HepG2 (cell line): Measurements from ENCODE around the gene SLC16A5. TPM values are rescaled to one million over a fixed set of nuclear protein-coding genes. Genes with fewer than 3 reads are reported as not detected.

Experiments
- ATF7 ChIP-seq, 2 experiments: fragments of 450-650 bp in 1 of 2; sonication (generic) in 1 of 2; formaldehyde crosslinking in 1 of 2; IDR thresholded peaks; 2 replicates each; pipeline versions ENCODE4 v1.4.0 to v1.6.1; 2016 to 2020; ENCODE audit warnings: antibody characterized with exemption in 1 of 2, mild to moderate bottlenecking in 1 of 2, missing genetic modification reagents in 1 of 2
- BATF2 ChIP-seq: sonication (generic); formaldehyde crosslinking; IDR thresholded peaks from 2 replicates; pipeline ENCODE4 v1.8.0; 2022; ENCODE audit warnings: mild to moderate bottlenecking, missing genetic modification reagents, moderate library complexity
- CAMTA2 ChIP-seq: sonication (generic); formaldehyde crosslinking; IDR thresholded peaks from 2 replicates; pipeline ENCODE4 v1.4.0; 2020; ENCODE audit warnings: mild to moderate bottlenecking, missing genetic modification reagents, borderline replicate concordance
- ETS1 ChIP-seq: sonication (generic); formaldehyde crosslinking; IDR thresholded peaks from 2 replicates; pipeline ENCODE4 v1.4.0; 2020; ENCODE audit warnings: missing genetic modification reagents
- FOXK1 ChIP-seq: sonication (generic); formaldehyde crosslinking; IDR thresholded peaks from 2 replicates; pipeline ENCODE4 v1.4.0; 2020; ENCODE audit warnings: low read depth, missing genetic modification reagents, borderline replicate concordance
- FOXK2 ChIP-seq: fragments of 450-650 bp; IDR thresholded peaks from 2 replicates; pipeline ENCODE4 v1.6.1; 2016
- GATAD1 ChIP-seq: IDR thresholded peaks from 2 replicates; pipeline ENCODE4 v1.6.1; 2016; ENCODE audit warnings: missing genetic modification reagents, missing compliant biosample characterization
- HNRNPLL ChIP-seq: fragments of 200-400 bp; formaldehyde crosslinking; IDR thresholded peaks from 2 replicates; pipeline ENCODE4 v1.6.1; 2017; ENCODE audit warnings: mild to moderate bottlenecking, low read depth, low read length; ENCODE audit not compliant: poor library complexity, severe bottlenecking
- KMT2A ChIP-seq: sonication (generic); formaldehyde crosslinking; IDR thresholded peaks from 2 replicates; pipeline ENCODE4 v1.4.0; 2020; ENCODE audit warnings: missing genetic modification reagents
- LRRFIP1 ChIP-seq: sonication (generic); formaldehyde crosslinking; conservative IDR thresholded peaks from 2 replicates; pipeline ENCODE4 v1.4.0; 2020; ENCODE audit warnings: missing genetic modification reagents
- MAF1 ChIP-seq: sonication (generic); formaldehyde crosslinking; IDR thresholded peaks from 2 replicates; pipeline ENCODE4 v1.5.0; 2020; ENCODE audit warnings: missing genetic modification reagents, borderline replicate concordance
- NCOR1 ChIP-seq: fragments of 200-600 bp; sonication (generic); IDR thresholded peaks from 2 replicates; pipeline ENCODE4 v1.7.0; 2017; ENCODE audit warnings: antibody characterized with exemption, low read length, borderline replicate concordance
- NFATC3 ChIP-seq: sonication (generic); formaldehyde crosslinking; IDR thresholded peaks from 2 replicates; pipeline ENCODE4 v1.5.1; 2020; ENCODE audit warnings: mild to moderate bottlenecking, missing genetic modification reagents
- NFE2 ChIP-seq: sonication (generic); formaldehyde crosslinking; IDR thresholded peaks from 2 replicates; pipeline ENCODE4 v1.4.0; 2020; ENCODE audit warnings: missing genetic modification reagents
- PTBP1 ChIP-seq: fragments of 200-400 bp; formaldehyde crosslinking; IDR thresholded peaks from 2 replicates; pipeline ENCODE4 v1.6.1; 2018; ENCODE audit warnings: low read length, low read depth; ENCODE audit not compliant: poor library complexity, severe bottlenecking
- SKIL ChIP-seq: sonication (generic); formaldehyde crosslinking; IDR thresholded peaks from 2 replicates; pipeline ENCODE4 v1.8.0; 2022; ENCODE audit warnings: missing genetic modification reagents, mild to moderate bottlenecking, moderate library complexity, borderline replicate concordance
- TBP ChIP-seq: sonication (generic); formaldehyde crosslinking; IDR thresholded peaks from 2 replicates; pipeline ENCODE4 v1.5.0; 2020; ENCODE audit warnings: missing genetic modification reagents
- ZNF232 ChIP-seq: sonication (generic); formaldehyde crosslinking; IDR thresholded peaks from 2 replicates; pipeline ENCODE4 v1.4.0; 2020; ENCODE audit warnings: missing genetic modification reagents, borderline replicate concordance
- ZNF501 ChIP-seq: sonication (generic); formaldehyde crosslinking; IDR thresholded peaks from 2 replicates; pipeline ENCODE4 v1.5.1; 2020; ENCODE audit warnings: mild to moderate bottlenecking, moderate library complexity, missing genetic modification reagents
- ZNF567 ChIP-seq: sonication (generic); formaldehyde crosslinking; IDR thresholded peaks from 2 replicates; pipeline ENCODE4 v1.8.1; 2023; ENCODE audit warnings: mild to moderate bottlenecking, missing genetic modification reagents, borderline replicate concordance
- ZNF605 ChIP-seq: sonication (generic); formaldehyde crosslinking; IDR thresholded peaks from 2 replicates; pipeline ENCODE4 v1.8.0; 2022; ENCODE audit warnings: mild to moderate bottlenecking, missing genetic modification reagents
- ZNF674 ChIP-seq: sonication (generic); formaldehyde crosslinking; IDR thresholded peaks from 2 replicates; pipeline ENCODE4 v1.5.0; 2020; ENCODE audit warnings: low read depth, mild to moderate bottlenecking, missing genetic modification reagents
- ZNF709 ChIP-seq: sonication (generic); formaldehyde crosslinking; IDR thresholded peaks from 2 replicates; pipeline ENCODE4 v1.5.0; 2020; ENCODE audit warnings: mild to moderate bottlenecking, missing genetic modification reagents
- polyA plus RNA-seq, 8 experiments: library from polyadenylated mRNA; depleted of rRNA in 3 of 8; stranded (reverse) in 7 of 8; unstranded in 1 of 8; fragments of >200 nt; fragmentation: Illumina TruSeq in 4 of 8; extraction: Trizol in 4 of 8; gene quantifications; 2 replicates each; pipeline versions ENCODE4 v1.2.1 to v1.2.3, GENCODE V29; 2011 to 2016; ENCODE audit warnings: low read depth in 4 of 8, missing spikeins in 1 of 8, mixed read lengths in 1 of 8; ENCODE audit not compliant: insufficient read depth in 1 of 8
- total RNA-seq, 5 experiments: library from RNA; depleted of rRNA; stranded (reverse); fragments of >200 nt; fragmentation: Illumina TruSeq; extraction: Trizol; gene quantifications; 2 replicates each; pipeline ENCODE4 v1.2.3, GENCODE V29; 2016; ENCODE audit warnings: low read depth in 1 of 5

SLC16A5 gene
- total and polyA plus RNA-seq, 2 of the 13 experiments (the other 11 are each of a cell fraction or from before 2014, with no cell fraction given), result 0.69 to 5.6 TPM

GRCh38 chr17:75086496-75087181 lies 1.1 kb upstream of the SLC16A5 start (continued):
- TF ChIP-seq LRRFIP1 (CRISPR knock-in tag) (no peak), ETS1 (CRISPR knock-in tag) (0 out of 2 replicates have a peak, but pooled peaks have one; percentile 17), MAF1 (CRISPR knock-in tag) (no peak), NFATC3 (CRISPR knock-in tag) (no peak; the same call in 1 of the 2 replicates), GATAD1 (CRISPR knock-in tag) (peak; percentile 34; the same call in 1 of the 2 replicates), NCOR1 (peak; percentile 33; the same call in 1 of the 2 replicates), ZNF605 (CRISPR knock-in tag) (peak; percentile 72; the same call in 1 of the 2 replicates), TBP (CRISPR knock-in tag) (no peak), FOXK1 (CRISPR knock-in tag) (peak; percentile 58), CAMTA2 (CRISPR knock-in tag) (no peak), ZNF674 (CRISPR knock-in tag) (0 out of 2 replicates have a peak, but pooled peaks have one; percentile 29), ATF7 (IDR thresholded peaks at IDR 0.05) (peak; percentile 8; the same call in 1 of the 2 replicates), ATF7 (CRISPR knock-in tag; IDR thresholded peaks at IDR 0.05) (no peak; the same call in 1 of the 2 replicates), ZNF501 (CRISPR knock-in tag) (no peak), ZNF709 (CRISPR knock-in tag) (peak; percentile 86; the same call in 1 of the 2 replicates), BATF2 (no peak), KMT2A (no peak), PTBP1 (no peak), SKIL (CRISPR knock-in tag) (peak; percentile 80), NFE2 (CRISPR knock-in tag) (no peak), ZNF567 (CRISPR knock-in tag) (peak; percentile 29; the same call in 1 of the 2 replicates), HNRNPLL (no peak), ZNF232 (CRISPR knock-in tag) (no peak; the same call in 1 of the 2 replicates), FOXK2 (peak; percentile 68; the same call in 1 of the 2 replicates)
